Testis (tissue), 3 donors: ENCODE data around the gene CCDC74A. TPM values are rescaled to one million over a fixed set of nuclear protein-coding genes. Genes with fewer than 3 reads are reported as not detected.
"Not testable (repeated sequence)": the region's sequence is repeated elsewhere in the genome, so short reads cannot be mapped to it uniquely, and the experiment has no call there.

ENCODE experiments used
- DNase-seq: peaks from one replicate; pipeline ENCODE4 v3.0.0-alpha.2; 2019
- H3K27ac ChIP-seq, 2 donors: fragments of 200-600 bp; sonication (generic); one replicate each; pipeline ENCODE4 v1.5.1; 2019
- H3K27me3 ChIP-seq: fragments of 200-600 bp; sonication (generic); one replicate; pipeline ENCODE4 v1.5.1; 2019
- H3K36me3 ChIP-seq: fragments of 200-600 bp; sonication (generic); one replicate; pipeline ENCODE4 v1.5.1; 2017; ENCODE audit warnings: low read depth; ENCODE audit errors: missing control alignments
- H3K4me1 ChIP-seq: fragments of 200-600 bp; sonication (generic); one replicate; pipeline ENCODE4 v1.5.1; 2019
- H3K4me3 ChIP-seq, 2 donors: fragments of 200-600 bp; sonication (generic); one replicate each; pipeline ENCODE4 v1.5.1; 2017 to 2019
- H3K9me3 ChIP-seq: fragments of 200-600 bp; sonication (generic); one replicate; pipeline ENCODE4 v1.5.1; 2017
- CTCF ChIP-seq, 3 experiments: fragments of 450-650 bp in 2 of 3; fragments of 200-600 bp in 1 of 3; sonication (generic) in 1 of 3; IDR thresholded peaks; one replicate each; pipeline ENCODE4 v1.5.1; 2016 to 2019; ENCODE audit warnings: antibody characterized with exemption in 3 of 3, mild to moderate bottlenecking in 2 of 3, moderate library complexity in 1 of 3
- POLR2A ChIP-seq: fragments of 450-650 bp; IDR thresholded peaks from one replicate; pipeline ENCODE4 v1.6.1; 2017; ENCODE audit warnings: antibody characterized with exemption, mild to moderate bottlenecking, moderate library complexity
- WGBS, 2 donors: methylation state at CpG; one replicate each; pipeline ENCODE4 v1.1.5; 2018; 5-methylcytosine and 5-hydroxymethylcytosine counted together
- intact Hi-C: fragments of 100-400 bp; cut with DNase I; formaldehyde crosslinking; loops from one replicate; pipeline ENCODE4 v1.15.1; 2023; ENCODE audit warnings: low total_unique reads
- polyA plus RNA-seq: library from polyadenylated mRNA; stranded (reverse); fragments of 350-450 nt; fragmentation: Illumina TruSeq; extraction: RNeasy Lipid Tissue Mini Kit (QIAGEN cat#74804); gene quantifications from one replicate; pipeline ENCODE4 v1.2.3, GENCODE V29; 2014; ENCODE audit warnings: low read depth, low replicate concordance; ENCODE audit not compliant: insufficient read depth
- total RNA-seq, 2 donors: library from RNA; depleted of rRNA; stranded (reverse); fragments of >200 nt; gene quantifications; one replicate each; pipeline ENCODE4 v1.2.3, GENCODE V29; 2016

CCDC74A gene
- total and polyA plus RNA-seq, 3 donors from 2014 or later, result 124 to 176 (median 165) TPM

- WGBS, 2 donors, result 93 to 100% methylated on average over 6 to 15 of the region's 15 CpGs
- intact Hi-C loops, result no loop called here
These were observed 8.2 kb upstream of the CCDC74A start for GRCh38 chr2:131519466-131519865.

GRCh38 chr2:131519871-131520470 lies 7.7 kb upstream of the CCDC74A start:
- H3K4me3 ChIP-seq, intact Hi-C loops, H3K27ac ChIP-seq, H3K27me3 ChIP-seq, H3K9me3 ChIP-seq, H3K36me3 ChIP-seq, DNase-seq: not testable (repeated sequence)
- peaks cover 17% of the 10 kb centered on the region for H3K4me1 ChIP-seq
- 100% methylated on average over 19 of the region's 24 CpGs; no CpG with 5 or more reads in 1 of the 2 donors for WGBS, 2 donors

More at GRCh38 chr2:131519466-131519865, 8.2 kb upstream of the CCDC74A start:
- H3K27ac ChIP-seq, result no peak overlapping the region
- H3K9me3 ChIP-seq, result no peaks in the 10 kb centered on the region
- no peaks in the 10 kb centered on the region for H3K27me3 ChIP-seq
- no peak for DNase-seq
- no peak for TF ChIP-seq CTCF (IDR thresholded peaks at IDR 0.05)
- no peak for TF ChIP-seq POLR2A
- no peak overlapping the region for H3K4me3 ChIP-seq
- H3K36me3 ChIP-seq, result no peaks in the 10 kb centered on the region
- peaks cover 17% of the 10 kb centered on the region for H3K4me1 ChIP-seq

GRCh38 chr2:131520526-131520925 lies 7.2 kb upstream of the CCDC74A start:
- Histone ChIP-seq H3K36me3 (no peaks in the 10 kb centered on the region), H3K27me3 (no peaks in the 10 kb centered on the region), H3K9me3 (no peaks in the 10 kb centered on the region), H3K4me3 (no peak overlapping the region), H3K27ac (no peak overlapping the region), H3K4me1 (peaks cover 17% of the 10 kb centered on the region)
- intact Hi-C loops, result no loop called here
- TF ChIP-seq POLR2A, result no peak
- no peak for TF ChIP-seq CTCF (IDR thresholded peaks at IDR 0.05)
- WGBS, 2 donors, result 88 to 91% methylated on average over 6 to 10 of the region's 10 CpGs
- no peak for DNase-seq

- H3K27me3 ChIP-seq, H3K36me3 ChIP-seq, H3K27ac ChIP-seq, H3K4me3 ChIP-seq, H3K9me3 ChIP-seq, intact Hi-C loops: not testable (repeated sequence)
- WGBS, 2 donors, result 76% methylated on average over 6 of the region's 6 CpGs
- DNase-seq, result peak; percentile 7
- peaks cover 11% of the 10 kb centered on the region for H3K4me1 ChIP-seq
These were observed 6.2 kb upstream of the CCDC74A start for GRCh38 chr2:131521524-131521923.

- Histone ChIP-seq H3K27me3 (no peaks in the 10 kb centered on the region), H3K36me3 (no peaks in the 10 kb centered on the region), H3K4me3 (no peak overlapping the region), H3K9me3 (no peaks in the 10 kb centered on the region), H3K27ac (peak overlapping the region in 1 of 2 donors; percentile 26), H3K4me1 (peaks cover 9% of the 10 kb centered on the region)
- TF ChIP-seq POLR2A (no peak), CTCF (IDR thresholded peaks at IDR 0.05) (no peak)
- intact Hi-C loops, result no loop called here
- peak; percentile 76 for DNase-seq
- WGBS, 2 donors, result 60 to 63% methylated on average over 17 to 20 of the region's 20 CpGs
These were observed 5.5 kb upstream of the CCDC74A start for GRCh38 chr2:131521961-131522781.

- H3K27ac ChIP-seq, H3K27me3 ChIP-seq, H3K4me3 ChIP-seq, DNase-seq, H3K9me3 ChIP-seq, H3K36me3 ChIP-seq, intact Hi-C loops: not testable (repeated sequence)
- WGBS, 2 donors, result 75 to 90% methylated on average over 2 of the region's 2 CpGs
- H3K4me1 ChIP-seq, result peaks cover 18% of the 10 kb centered on the region
These were observed 2.4 kb upstream of the CCDC74A start for GRCh38 chr2:131525256-131525655.

- H3K27me3 ChIP-seq, intact Hi-C loops, H3K36me3 ChIP-seq, H3K9me3 ChIP-seq: not testable (repeated sequence)
- peak overlapping the region; percentile 43 to 62 for H3K4me3 ChIP-seq
- peaks cover 11% of the 10 kb centered on the region for H3K4me1 ChIP-seq
- 57 to 62% methylated on average over 10 to 16 of the region's 26 CpGs for WGBS, 2 donors
- DNase-seq, result peak; percentile 41
- H3K27ac ChIP-seq, result peak overlapping the region; percentile 64 to 75
These were observed 1.5 kb downstream of the CCDC74A start for GRCh38 chr2:131528981-131529863.

GRCh38 chr2:131529864-131530445 lies 2.3 kb downstream of the CCDC74A start:
- H3K36me3 ChIP-seq, H3K27me3 ChIP-seq, DNase-seq, H3K9me3 ChIP-seq, H3K4me3 ChIP-seq, intact Hi-C loops: not testable (repeated sequence)
- 85% methylated on average over 5 of the region's 5 CpGs; no CpG with 5 or more reads in 1 of the 2 donors for WGBS, 2 donors
- H3K4me1 ChIP-seq, result peaks cover 11% of the 10 kb centered on the region
- peak overlapping the region in 1 of 2 donors; percentile 64 for H3K27ac ChIP-seq
